Liver (tissue), 9 donors: ENCODE measurements around the gene PISD. TPM values are rescaled to one million over a fixed set of nuclear protein-coding genes. Genes with fewer than 3 reads are reported as not detected.
A peak's percentile ranks its signal among the peaks of the same experiment; 100 is the strongest.
"Not testable (repeated sequence)": the region's sequence is repeated elsewhere in the genome, so short reads cannot be mapped to it uniquely, and the experiment has no call there.

Source experiments
- DNase-seq: peaks from one replicate; pipeline ENCODE4 v3.0.0-alpha.2; 2017; ENCODE audit warnings: low spot score
- H3K27ac ChIP-seq, 2 donors: one replicate each; pipeline ENCODE4 v1.7.0; 2013; ENCODE audit warnings: inconsistent platforms in 2 of 2, low read length in 2 of 2, control low read depth in 1 of 2, low read depth in 1 of 2, mild to moderate bottlenecking in 1 of 2
- H3K27me3 ChIP-seq, 4 donors: one replicate each; pipeline versions ENCODE4 v1.6.1 to v1.7.0; 2013; ENCODE audit warnings: low read length in 3 of 4, inconsistent platforms in 1 of 4, mild to moderate bottlenecking in 1 of 4, moderate library complexity in 1 of 4; ENCODE audit not compliant: control insufficient read depth in 4 of 4, insufficient read depth in 4 of 4
- H3K36me3 ChIP-seq, 4 donors: one replicate each; pipeline versions ENCODE4 v1.6.1 to v1.7.0; 2013; ENCODE audit warnings: low read length in 3 of 4, mild to moderate bottlenecking in 3 of 4, low read depth in 1 of 4, moderate library complexity in 1 of 4; ENCODE audit not compliant: control insufficient read depth in 4 of 4, insufficient read depth in 3 of 4
- H3K4me1 ChIP-seq, 4 donors: one replicate each; pipeline versions ENCODE4 v1.6.1 to v1.7.0; 2013; ENCODE audit warnings: low read length in 3 of 4, mild to moderate bottlenecking in 3 of 4, moderate library complexity in 1 of 4; ENCODE audit not compliant: control insufficient read depth in 4 of 4, insufficient read depth in 4 of 4
- H3K4me3 ChIP-seq, 3 donors: one replicate each; pipeline versions ENCODE4 v1.6.1 to v1.7.0; 2013; ENCODE audit warnings: low read length in 3 of 3, control low read depth in 1 of 3, low read depth in 1 of 3, mild to moderate bottlenecking in 1 of 3
- H3K9ac ChIP-seq, 2 donors: one replicate each; pipeline ENCODE4 v1.7.0; 2013; ENCODE audit warnings: low read length in 2 of 2, mild to moderate bottlenecking in 2 of 2, moderate library complexity in 2 of 2, control low read depth in 1 of 2, low read depth in 1 of 2
- H3K9me3 ChIP-seq, 4 donors: one replicate each; pipeline versions ENCODE4 v1.6.1 to v1.7.0; 2013; ENCODE audit warnings: low read length in 3 of 4; ENCODE audit not compliant: control insufficient read depth in 4 of 4
- FOXA1 ChIP-seq: IDR thresholded peaks from 2 replicates; pipeline ENCODE4 v1.6.1; 2016; ENCODE audit warnings: antibody characterized with exemption
- GABPA ChIP-seq, 2 donors: IDR thresholded peaks in 1 of 2; conservative IDR thresholded peaks in 1 of 2; 2 replicates each; pipeline ENCODE4 v1.6.1; 2016; ENCODE audit warnings: antibody characterized with exemption in 2 of 2, mild to moderate bottlenecking in 1 of 2, moderate library complexity in 1 of 2
- HNF4A ChIP-seq, 2 donors: conservative IDR thresholded peaks; 2 replicates each; pipeline ENCODE4 v1.6.1; 2016; ENCODE audit warnings: antibody characterized with exemption in 2 of 2, mild to moderate bottlenecking in 2 of 2
- JUND ChIP-seq, 2 donors: IDR thresholded peaks; 2 replicates each; pipeline ENCODE4 v1.6.1; 2016; ENCODE audit warnings: antibody characterized with exemption in 2 of 2
- MAX ChIP-seq: IDR thresholded peaks from 2 replicates; pipeline ENCODE4 v1.6.1; 2016; ENCODE audit warnings: antibody characterized with exemption
- NR2F2 ChIP-seq: IDR thresholded peaks from 2 replicates; pipeline ENCODE4 v1.6.1; 2016; ENCODE audit warnings: antibody characterized with exemption
- RXRA ChIP-seq, 2 donors: IDR thresholded peaks; 2 replicates each; pipeline ENCODE4 v1.6.1; 2017 to 2018; ENCODE audit warnings: antibody characterized with exemption in 2 of 2, mild to moderate bottlenecking in 1 of 2
- SP1 ChIP-seq: IDR thresholded peaks from 2 replicates; pipeline ENCODE4 v1.6.1; 2018; ENCODE audit warnings: antibody characterized with exemption, mild to moderate bottlenecking
- TAF1 ChIP-seq: conservative IDR thresholded peaks from 2 replicates; pipeline ENCODE4 v1.6.1; 2016; ENCODE audit warnings: antibody characterized with exemption, mild to moderate bottlenecking
- YY1 ChIP-seq: IDR thresholded peaks from 2 replicates; pipeline ENCODE4 v1.6.1; 2016; ENCODE audit warnings: antibody characterized with exemption, mild to moderate bottlenecking
- ZBTB33 ChIP-seq: IDR thresholded peaks from 2 replicates; pipeline ENCODE4 v1.6.1; 2016; ENCODE audit warnings: antibody characterized with exemption
- WGBS: extraction: QIAGEN DNeasy Blood & Tissue Kit; methylation state at CpG from one replicate; pipeline ENCODE4 v1.1.7; 2013; 5-methylcytosine and 5-hydroxymethylcytosine counted together
- polyA plus RNA-seq, 2 donors: library from polyadenylated mRNA; stranded (reverse) in 1 of 2; unstranded in 1 of 2; fragments of 200-250 nt in 1 of 2; fragments of >200 nt in 1 of 2; fragmentation: Nextera tagmentation in 1 of 2; extraction: Ambion mirVana in 1 of 2; gene quantifications; one replicate each; pipeline versions ENCODE4 v1.2.1 to v1.2.3, GENCODE V29; 2013 to 2015
- total RNA-seq, 2 donors: library from RNA; depleted of rRNA; stranded (reverse); fragments of >200 nt; gene quantifications; one replicate each; pipeline ENCODE4 v1.2.3, GENCODE V29; 2014
- TF ChIP-seq, protein P1 (sequence below): IDR thresholded peaks from 2 replicates; pipeline ENCODE4 v1.6.1; 2016; ENCODE audit warnings: antibody characterized with exemption, mild to moderate bottlenecking
- TF ChIP-seq, protein P2 (sequence below): fragments of 150-350 bp; IDR thresholded peaks from 2 replicates; pipeline ENCODE4 v1.5.1; 2017; ENCODE audit warnings: improper control_type of control experiment, low read depth, low read length; ENCODE audit not compliant: missing input control
- donor health status: healthy.
- donor health status: healthy.
- donor health status: healthy.
- donor health status: healthy.
- donor health status: healthy.

Gene PISD
- total RNA-seq = 10 to 100 TPM; 24.3 to 28.3 TPM
- polyA plus RNA-seq = 10 to 100 TPM; 14.7 to 16.5 TPM

- TF ChIP-seq HNF4A (conservative IDR thresholded peaks at IDR 0.05) = peak; percentile 38 to 56
- TF ChIP-seq ZBTB33 = peak; percentile 82
- no peak for TF ChIP-seq GABPA (IDR thresholded peaks at IDR 0.05 in 1 of 2, conservative IDR thresholded peaks at IDR 0.05 in 1 of 2)
- TF ChIP-seq, protein P1, sequence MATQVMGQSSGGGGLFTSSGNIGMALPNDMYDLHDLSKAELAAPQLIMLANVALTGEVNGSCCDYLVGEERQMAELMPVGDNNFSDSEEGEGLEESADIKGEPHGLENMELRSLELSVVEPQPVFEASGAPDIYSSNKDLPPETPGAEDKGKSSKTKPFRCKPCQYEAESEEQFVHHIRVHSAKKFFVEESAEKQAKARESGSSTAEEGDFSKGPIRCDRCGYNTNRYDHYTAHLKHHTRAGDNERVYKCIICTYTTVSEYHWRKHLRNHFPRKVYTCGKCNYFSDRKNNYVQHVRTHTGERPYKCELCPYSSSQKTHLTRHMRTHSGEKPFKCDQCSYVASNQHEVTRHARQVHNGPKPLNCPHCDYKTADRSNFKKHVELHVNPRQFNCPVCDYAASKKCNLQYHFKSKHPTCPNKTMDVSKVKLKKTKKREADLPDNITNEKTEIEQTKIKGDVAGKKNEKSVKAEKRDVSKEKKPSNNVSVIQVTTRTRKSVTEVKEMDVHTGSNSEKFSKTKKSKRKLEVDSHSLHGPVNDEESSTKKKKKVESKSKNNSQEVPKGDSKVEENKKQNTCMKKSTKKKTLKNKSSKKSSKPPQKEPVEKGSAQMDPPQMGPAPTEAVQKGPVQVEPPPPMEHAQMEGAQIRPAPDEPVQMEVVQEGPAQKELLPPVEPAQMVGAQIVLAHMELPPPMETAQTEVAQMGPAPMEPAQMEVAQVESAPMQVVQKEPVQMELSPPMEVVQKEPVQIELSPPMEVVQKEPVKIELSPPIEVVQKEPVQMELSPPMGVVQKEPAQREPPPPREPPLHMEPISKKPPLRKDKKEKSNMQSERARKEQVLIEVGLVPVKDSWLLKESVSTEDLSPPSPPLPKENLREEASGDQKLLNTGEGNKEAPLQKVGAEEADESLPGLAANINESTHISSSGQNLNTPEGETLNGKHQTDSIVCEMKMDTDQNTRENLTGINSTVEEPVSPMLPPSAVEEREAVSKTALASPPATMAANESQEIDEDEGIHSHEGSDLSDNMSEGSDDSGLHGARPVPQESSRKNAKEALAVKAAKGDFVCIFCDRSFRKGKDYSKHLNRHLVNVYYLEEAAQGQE = peak; percentile 41
- TF ChIP-seq, protein P2, sequence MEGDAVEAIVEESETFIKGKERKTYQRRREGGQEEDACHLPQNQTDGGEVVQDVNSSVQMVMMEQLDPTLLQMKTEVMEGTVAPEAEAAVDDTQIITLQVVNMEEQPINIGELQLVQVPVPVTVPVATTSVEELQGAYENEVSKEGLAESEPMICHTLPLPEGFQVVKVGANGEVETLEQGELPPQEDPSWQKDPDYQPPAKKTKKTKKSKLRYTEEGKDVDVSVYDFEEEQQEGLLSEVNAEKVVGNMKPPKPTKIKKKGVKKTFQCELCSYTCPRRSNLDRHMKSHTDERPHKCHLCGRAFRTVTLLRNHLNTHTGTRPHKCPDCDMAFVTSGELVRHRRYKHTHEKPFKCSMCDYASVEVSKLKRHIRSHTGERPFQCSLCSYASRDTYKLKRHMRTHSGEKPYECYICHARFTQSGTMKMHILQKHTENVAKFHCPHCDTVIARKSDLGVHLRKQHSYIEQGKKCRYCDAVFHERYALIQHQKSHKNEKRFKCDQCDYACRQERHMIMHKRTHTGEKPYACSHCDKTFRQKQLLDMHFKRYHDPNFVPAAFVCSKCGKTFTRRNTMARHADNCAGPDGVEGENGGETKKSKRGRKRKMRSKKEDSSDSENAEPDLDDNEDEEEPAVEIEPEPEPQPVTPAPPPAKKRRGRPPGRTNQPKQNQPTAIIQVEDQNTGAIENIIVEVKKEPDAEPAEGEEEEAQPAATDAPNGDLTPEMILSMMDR = no peak
- TF ChIP-seq TAF1 = peak; percentile 51
- peak; percentile 99 for TF ChIP-seq YY1
- TF ChIP-seq JUND (IDR thresholded peaks at IDR 0.05) = peak; percentile 75 to 88
- TF ChIP-seq NR2F2 = peak; percentile 59
- TF ChIP-seq SP1 = peak; percentile 94
- TF ChIP-seq MAX = peak; percentile 95
- no peak for TF ChIP-seq FOXA1
- TF ChIP-seq RXRA (IDR thresholded peaks at IDR 0.05) = peak; percentile 84 to 91
- H3K27ac ChIP-seq = peak within 1 kb of the TSS; percentile 79 to 82
- peaks cover 0 to 14% (median 11%) of the 10 kb centered on the region in 4 donors for H3K4me1 ChIP-seq
- no peaks in the 10 kb centered on the region for H3K27me3 ChIP-seq
- peak within 1 kb of the TSS; percentile 75 to 100 (median 96) for H3K4me3 ChIP-seq
- peaks cover 0 to 2% (median 0%) of the 10 kb centered on the region in 4 donors for H3K36me3 ChIP-seq
- 3% methylated on average over 52 of the region's 52 CpGs for WGBS
- no peaks in the 10 kb centered on the region for H3K9me3 ChIP-seq
- DNase-seq = peak; percentile 97
- peak within 1 kb of the TSS; percentile 80 to 84 for H3K9ac ChIP-seq
Observed at GRCh38 chr22:31661851-31662667, at the start of gene PISD. TSS of gene PISD (minus strand) at chr22:31662215. CDS start at chr22:31662208, 7 bp downstream.

DNA sequence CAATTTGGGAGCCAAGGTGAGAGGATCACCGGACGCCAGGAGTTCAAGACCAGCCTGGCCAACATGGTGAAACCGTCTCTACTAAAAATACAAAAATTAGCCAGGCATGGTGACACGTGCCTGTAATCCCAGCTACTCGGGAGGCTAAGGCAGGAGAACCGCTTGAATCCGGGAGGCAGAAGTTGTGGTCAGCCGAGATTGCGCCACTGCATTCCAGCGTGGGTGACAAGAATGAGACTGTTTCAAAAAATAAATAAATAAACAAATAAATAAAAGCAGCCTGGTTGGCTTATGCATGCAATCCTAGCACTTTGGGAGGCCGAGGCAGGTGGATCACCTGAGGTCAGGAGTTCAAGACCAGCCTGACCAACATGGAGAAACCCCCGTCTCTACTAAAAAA lies 49.2 kb upstream of the PISD start:
- peaks cover 5 to 51% (median 37%) of the 10 kb centered on the region in 4 donors for H3K36me3 ChIP-seq
- not testable (repeated sequence) for H3K27me3 ChIP-seq, H3K4me1 ChIP-seq, H3K27ac ChIP-seq, DNase-seq, H3K4me3 ChIP-seq, H3K9ac ChIP-seq, H3K9me3 ChIP-seq
- WGBS = 96% methylated on average over 12 of the region's 12 CpGs
